HG03565 (cell line): ENCODE results near the gene CEP97.

Source experiments
- ATAC-seq: cut with Tn5 transposase; IDR thresholded peaks from one replicate; pipeline ENCODE4 v1.9.1; 2021; ENCODE audit warnings: mild to moderate bottlenecking, moderate library complexity; ENCODE audit not compliant: unreplicated experiment

Gene CEP97

DNA sequence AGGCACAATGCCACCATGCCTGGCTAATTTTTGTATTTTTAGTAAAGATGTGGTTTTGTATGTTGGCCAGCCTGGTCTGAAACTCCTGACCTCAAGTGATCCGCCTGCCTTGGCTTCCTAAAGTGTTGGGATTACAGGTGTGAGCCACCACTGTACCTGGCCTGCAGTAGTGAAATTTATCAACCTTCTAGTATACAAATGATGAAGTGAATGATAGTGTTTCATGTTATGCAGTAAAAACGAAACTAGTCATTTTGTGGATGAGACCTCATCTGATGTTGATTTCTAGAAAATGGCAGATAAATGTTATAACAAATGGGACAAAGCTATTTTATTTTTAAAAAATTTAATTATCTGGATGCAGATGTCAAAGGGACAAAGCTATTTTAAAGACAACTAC is 87.5 kb downstream of the CEP97 start:
- ATAC-seq = no peak

DNA sequence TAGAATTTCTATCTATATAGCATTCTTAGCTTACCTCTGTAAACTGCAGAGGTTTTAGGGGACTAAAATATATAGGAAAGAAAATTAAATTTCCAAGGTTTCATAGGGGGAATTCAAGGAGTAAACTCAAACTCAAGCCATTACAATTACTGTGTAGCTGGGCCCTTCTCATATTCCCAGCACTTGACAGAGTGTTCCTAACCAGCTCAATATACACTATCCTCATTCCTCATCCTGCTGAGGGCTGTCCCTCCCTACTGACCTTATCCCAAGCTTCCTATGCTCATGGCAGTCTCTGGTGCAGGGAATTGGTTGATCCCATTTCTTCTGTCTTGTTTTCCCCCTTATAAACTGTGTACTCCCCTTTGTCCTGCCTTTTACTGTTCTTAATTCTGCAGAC is 88.5 kb downstream of the CEP97 start:
- ATAC-seq = no peak

DNA sequence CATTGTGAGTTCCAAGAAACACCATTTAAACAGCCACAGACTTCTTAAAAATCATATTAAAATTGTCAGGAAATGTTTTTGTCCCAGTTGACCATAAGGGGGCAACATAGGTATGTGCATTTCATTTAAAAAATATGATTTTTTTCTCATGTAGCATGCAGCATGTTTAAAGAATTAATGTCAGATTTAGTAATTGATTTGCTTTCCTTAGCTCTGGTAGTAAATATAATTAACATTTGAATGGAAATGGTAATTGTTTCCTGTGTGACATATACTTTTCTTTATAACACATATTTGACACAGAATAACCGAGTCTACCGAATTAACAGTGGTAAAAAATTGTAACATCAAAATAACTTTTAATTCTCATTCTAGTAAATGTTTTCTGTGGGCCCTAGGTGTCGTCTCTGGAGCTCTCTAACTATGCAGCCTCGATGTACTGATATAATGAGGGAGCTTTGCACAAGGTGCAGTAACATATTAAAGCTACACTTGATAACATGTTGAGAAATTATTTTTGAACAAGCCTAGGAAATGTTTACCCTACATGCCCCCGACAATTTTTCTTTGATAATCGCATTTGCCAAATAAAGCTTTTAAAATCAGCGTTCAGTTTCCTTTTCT is 89.5 kb downstream of the CEP97 start:
- ATAC-seq = no peak

DNA sequence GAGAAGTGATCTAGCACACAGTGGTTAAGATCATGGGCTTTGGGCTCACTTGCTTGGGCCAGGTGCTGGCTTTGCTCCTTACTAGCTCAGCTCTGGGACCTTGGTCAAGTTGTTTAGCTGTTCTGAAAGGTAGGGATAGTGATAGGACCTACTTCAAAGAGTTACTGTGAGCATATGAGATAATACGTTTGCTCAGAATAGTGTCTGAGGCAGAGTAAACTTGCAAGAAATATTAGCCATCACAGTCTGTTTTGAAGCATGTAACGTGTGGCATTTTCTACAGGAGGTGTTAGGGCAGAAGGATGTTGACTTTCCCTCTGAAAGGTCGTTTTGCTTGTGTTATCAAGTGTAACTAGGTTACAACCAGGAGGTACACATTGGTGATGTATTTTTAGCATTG is 90.4 kb downstream of the CEP97 start:
- ATAC-seq = no peak

DNA sequence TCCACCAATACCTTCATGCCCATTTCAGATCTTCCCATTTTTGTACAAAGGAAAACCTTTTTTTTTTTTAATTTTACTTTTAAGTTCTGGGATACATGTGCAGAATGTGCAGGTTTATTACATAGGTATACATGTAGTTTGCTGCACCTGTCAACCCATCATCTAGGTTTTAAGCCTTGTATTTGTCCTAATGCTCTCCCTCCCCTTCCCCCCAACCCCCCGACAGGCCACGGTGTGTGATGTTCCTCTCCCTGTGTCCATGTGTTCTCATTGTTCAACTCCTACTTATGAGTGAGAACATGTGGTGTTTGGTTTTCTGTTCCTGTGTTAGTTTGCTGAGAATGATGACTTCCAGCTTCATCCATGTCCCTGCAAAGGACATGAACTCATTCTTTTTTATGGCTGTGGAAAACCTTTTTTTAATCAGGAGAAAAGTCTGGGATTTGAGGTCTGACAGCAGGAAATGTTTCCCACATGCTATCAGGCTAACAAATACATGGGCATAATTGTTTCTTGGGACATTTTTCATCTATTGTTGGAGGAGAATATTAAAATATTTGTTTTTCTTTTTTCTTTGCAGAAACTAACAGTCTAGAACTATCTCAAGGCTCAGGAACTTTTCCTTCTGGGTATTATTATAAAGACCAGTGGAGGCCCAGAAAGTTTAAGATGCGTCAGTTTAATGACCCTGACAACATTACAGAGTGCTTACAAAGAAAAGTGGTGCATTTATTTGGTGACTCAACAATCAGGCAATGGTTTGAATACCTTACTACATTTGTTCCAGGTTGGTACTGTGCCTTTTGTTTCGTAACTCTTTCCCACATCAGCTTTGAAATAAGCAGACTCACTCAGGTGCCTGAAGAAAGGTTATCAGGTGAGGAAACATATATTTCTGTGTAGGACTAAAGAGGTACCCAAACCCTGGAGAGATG is 92.1 kb downstream of the CEP97 start:
- no peak for ATAC-seq

DNA sequence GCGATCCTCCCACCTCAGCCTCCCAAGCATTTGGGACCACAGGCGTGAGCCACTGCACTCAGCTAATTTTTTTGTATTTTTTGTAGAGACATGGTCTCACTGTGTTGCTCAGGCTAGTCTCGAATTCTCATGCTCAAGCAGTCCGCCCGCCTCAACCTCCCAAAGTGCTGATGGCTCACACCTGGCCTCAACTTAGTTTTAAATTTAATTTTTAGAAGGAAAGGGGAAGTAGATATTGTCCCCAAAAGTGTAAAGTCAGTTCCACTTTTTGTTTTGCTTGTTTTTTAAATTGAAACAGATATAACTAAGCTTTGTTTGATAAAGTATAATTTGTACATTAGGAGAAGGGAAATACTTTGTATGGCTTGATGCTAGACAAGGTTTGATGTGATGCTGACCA is 93.6 kb downstream of the CEP97 start:
- no peak for ATAC-seq

DNA sequence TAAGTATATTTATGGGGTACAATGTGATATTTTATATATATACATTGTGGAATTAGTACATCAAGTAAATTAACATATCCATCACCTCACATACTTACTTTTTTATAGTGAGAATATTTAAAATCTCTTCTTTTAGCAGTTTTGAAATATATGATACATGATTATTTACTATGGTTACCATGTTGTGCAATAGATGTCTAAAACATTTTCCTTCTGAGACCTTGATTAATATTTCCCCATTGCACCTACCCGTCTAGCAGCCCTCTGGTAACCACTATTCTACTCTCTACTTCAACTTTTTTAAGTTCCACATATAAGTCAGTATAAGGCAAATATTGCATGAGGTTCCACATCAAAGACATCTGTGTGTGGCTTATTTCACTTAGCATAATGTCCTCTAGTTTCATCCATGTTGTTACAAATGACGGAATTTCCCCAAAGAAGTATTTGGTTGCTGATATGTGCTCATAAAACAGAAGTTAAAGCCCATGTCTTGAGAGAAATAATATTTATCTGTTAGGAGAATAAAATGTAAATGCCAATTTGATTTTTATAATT is 95.3 kb downstream of the CEP97 start:
- peak; percentile 53 for ATAC-seq
